Activated CD4-positive, alpha-beta memory T cell treated with anti-CD3 and anti-CD28 coated beads for 36 hours (primary cell): Measurements from ENCODE around the gene MED13L. TPM values are rescaled to one million over a fixed set of nuclear protein-coding genes. Genes with fewer than 3 reads are reported as not detected.
"Not testable (repeated sequence)": the region's sequence is repeated elsewhere in the genome, so short reads cannot be mapped to it uniquely, and the experiment has no call there.

Source experiments
- CTCF ChIA-PET: fragments of 350-600 bp; sonication (Branson Sonifier 250); formaldehyde crosslinking; loops from one replicate; lab custom pipeline; 2021; ENCODE audit warnings: antibody characterized with exemption, inconsistent platforms; lab: Charles Lee
- POLR2A ChIA-PET: fragments of 350-600 bp; sonication (Branson Sonifier 250); formaldehyde crosslinking; loops from one replicate; lab custom pipeline; 2021; ENCODE audit warnings: antibody characterized with exemption; lab: Charles Lee
- DNase-seq: peaks from one replicate; pipeline ENCODE4 v3.0.0-alpha.2; 2020
- H3K27ac Mint-ChIP-seq: one replicate; pipeline ENCODE4 v1.8.0; 2021; ENCODE audit warnings: mixed read lengths
- H3K27me3 Mint-ChIP-seq: one replicate; pipeline ENCODE4 v1.8.0; 2021; ENCODE audit warnings: mixed read lengths
- H3K36me3 Mint-ChIP-seq: one replicate; pipeline ENCODE4 v1.8.0; 2021; ENCODE audit warnings: mixed read lengths
- H3K4me1 Mint-ChIP-seq: one replicate; pipeline ENCODE4 v1.8.0; 2021; ENCODE audit warnings: low read depth, mixed read lengths
- H3K4me3 Mint-ChIP-seq: one replicate; pipeline ENCODE4 v1.8.0; 2021; ENCODE audit warnings: mild to moderate bottlenecking, mixed read lengths
- H3K9me3 Mint-ChIP-seq: one replicate; pipeline ENCODE4 v1.8.0; 2021; ENCODE audit warnings: mixed read lengths
- intact Hi-C: fragments of 100-400 bp; cut with micrococcal nuclease; formaldehyde crosslinking; loops from one replicate; pipeline ENCODE4 v1.15.1; 2023
- total RNA-seq, 2 experiments: library from RNA; stranded (reverse); gene quantifications; one replicate each; pipeline ENCODE4 v1.2.3, GENCODE V29; 2021

MED13L gene
- total RNA-seq, 2 experiments from 2014 or later, result 37.7 to 41.4 TPM

- no peaks in the 10 kb centered on the region for H3K36me3 Mint-ChIP-seq
- intact Hi-C loops, result no loop called here
- ChIA-PET CTCF (interaction anchor here (0.8 to 1.0 kb wide), 2 partner anchors 10 to 419 kb away, joined by 3 read pairs; no protein-coding TSS in a partner anchor), POLR2A (interaction anchor here (0.6 kb wide), 1 partner anchor 86 kb away, joined by 3 read pairs; no protein-coding TSS in a partner anchor)
- H3K27ac Mint-ChIP-seq, result no peak overlapping the region
- H3K4me1 Mint-ChIP-seq, result peaks cover 8% of the 10 kb centered on the region
- H3K4me3 Mint-ChIP-seq, result no peak overlapping the region
- no peaks in the 10 kb centered on the region for H3K27me3 Mint-ChIP-seq
- H3K9me3 Mint-ChIP-seq, result no peaks in the 10 kb centered on the region
- no peak for DNase-seq
Measured at GRCh38 chr12:116284396-116284795, 6.9 kb upstream of the MED13L start.

- POLR2A ChIA-PET, H3K27me3 Mint-ChIP-seq, H3K36me3 Mint-ChIP-seq, H3K4me1 Mint-ChIP-seq, DNase-seq, H3K9me3 Mint-ChIP-seq, H3K4me3 Mint-ChIP-seq, intact Hi-C loops, H3K27ac Mint-ChIP-seq: not testable (repeated sequence)
- CTCF ChIA-PET, result interaction anchor here (0.8 kb wide), 1 partner anchor 10 kb away, joined by 3 read pairs; no protein-coding TSS in a partner anchor
Measured at GRCh38 chr12:116283881-116284280, 6.4 kb upstream of the MED13L start.

GRCh38 chr12:116282371-116283286 lies 5.1 kb upstream of the MED13L start:
- no peak for DNase-seq
- Mint-ChIP-seq H3K36me3 (no peaks in the 10 kb centered on the region), H3K4me3 (peak overlapping the region; percentile 16), H3K9me3 (no peaks in the 10 kb centered on the region), H3K27me3 (no peaks in the 10 kb centered on the region), H3K4me1 (peaks cover 13% of the 10 kb centered on the region), H3K27ac (no peak overlapping the region)
- CTCF ChIA-PET, result interaction anchor here (0.6 to 0.9 kb wide), 3 partner anchors 76 to 285 kb away, joined by 3 to 4 read pairs (median 4); no protein-coding TSS in a partner anchor
- intact Hi-C loops, result no loop called here
- POLR2A ChIA-PET, result no interaction called here

- intact Hi-C loops, result no loop called here
- no peak overlapping the region for H3K4me3 Mint-ChIP-seq
- H3K36me3 Mint-ChIP-seq, result peaks cover 2% of the 10 kb centered on the region
- ChIA-PET POLR2A (no interaction called here), CTCF (interaction anchor here (1.0 kb wide), 1 partner anchor 363 kb away, joined by 4 read pairs; no protein-coding TSS in a partner anchor)
- no peaks in the 10 kb centered on the region for H3K9me3 Mint-ChIP-seq
- peaks cover 14% of the 10 kb centered on the region for H3K4me1 Mint-ChIP-seq
- H3K27me3 Mint-ChIP-seq, result no peaks in the 10 kb centered on the region
- no peak overlapping the region for H3K27ac Mint-ChIP-seq
- DNase-seq, result no peak
Measured at GRCh38 chr12:116280595-116281290, 3.2 kb upstream of the MED13L start.

GRCh38 chr12:116278667-116279066 lies 1.2 kb upstream of the MED13L start:
- POLR2A ChIA-PET, result no interaction called here
- H3K27me3 Mint-ChIP-seq, result no peaks in the 10 kb centered on the region

GRCh38 chr12:116278279-116278626 lies 760 bp upstream of the MED13L start:
- H3K4me3 Mint-ChIP-seq, result peak overlapping the region; percentile 79
- H3K27ac Mint-ChIP-seq, result peak overlapping the region; percentile 82
- H3K27me3 Mint-ChIP-seq, result no peaks in the 10 kb centered on the region
- DNase-seq, result no peak
- CTCF ChIA-PET, result interaction anchor here (0.6 to 1.4 kb wide), 5 partner anchors 42 to 322 kb away, joined by 3 to 9 read pairs (median 3); no protein-coding TSS in a partner anchor
- POLR2A ChIA-PET, result no interaction called here
- peaks cover 36% of the 10 kb centered on the region for H3K4me1 Mint-ChIP-seq
- H3K9me3 Mint-ChIP-seq, result no peaks in the 10 kb centered on the region
- intact Hi-C loops, result loop anchor here (5.0 to 10.0 kb wide), 5 partner anchors 136 to 539 kb away; partner anchors contain the start of genes RNFT2 and SPRING1
- H3K36me3 Mint-ChIP-seq, result peaks cover 2% of the 10 kb centered on the region

More at GRCh38 chr12:116278667-116279066, 1.2 kb upstream of the MED13L start:
- Mint-ChIP-seq H3K27ac (no peak overlapping the region), H3K9me3 (no peaks in the 10 kb centered on the region), H3K4me3 (peak overlapping the region; percentile 79), H3K36me3 (peaks cover 2% of the 10 kb centered on the region), H3K4me1 (peaks cover 32% of the 10 kb centered on the region)
- CTCF ChIA-PET, result interaction anchor here (0.7 to 1.4 kb wide), 4 partner anchors 43 to 321 kb away, joined by 3 to 9 read pairs (median 4); no protein-coding TSS in a partner anchor
- no peak for DNase-seq
- intact Hi-C loops, result loop anchor here (5.0 to 10.0 kb wide), 5 partner anchors 136 to 539 kb away; partner anchors contain the start of genes RNFT2 and SPRING1

GRCh38 chr12:116276652-116277466 lies 634 bp downstream of the MED13L start:
- DNase-seq, result peak; percentile 78
- no peaks in the 10 kb centered on the region for H3K9me3 Mint-ChIP-seq
- ChIA-PET CTCF (interaction anchor here (0.5 to 2.2 kb wide), 16 partner anchors 10 to 323 kb away, joined by 3 to 6 read pairs (median 4); no protein-coding TSS in a partner anchor), POLR2A (interaction anchor here (0.6 to 0.7 kb wide), 3 partner anchors 154 to 1160 kb away, joined by 4 read pairs; no protein-coding TSS in a partner anchor)
- peaks cover 32% of the 10 kb centered on the region for H3K4me1 Mint-ChIP-seq
- no peaks in the 10 kb centered on the region for H3K27me3 Mint-ChIP-seq
- intact Hi-C loops, result loop anchor here (1.0 to 10.0 kb wide), 8 partner anchors 48 to 540 kb away; partner anchors contain the start of genes MAP1LC3B2, RNFT2 and SPRING1
- H3K36me3 Mint-ChIP-seq, result peaks cover 3% of the 10 kb centered on the region
- H3K4me3 Mint-ChIP-seq, result peak overlapping the region; percentile 93
- H3K27ac Mint-ChIP-seq, result peak overlapping the region; percentile 86

- H3K27ac Mint-ChIP-seq, result no peak overlapping the region
- H3K36me3 Mint-ChIP-seq, result peaks cover 5% of the 10 kb centered on the region
- H3K4me3 Mint-ChIP-seq, result no peak overlapping the region
- H3K9me3 Mint-ChIP-seq, result no peaks in the 10 kb centered on the region
- POLR2A ChIA-PET, result no interaction called here
- intact Hi-C loops, result loop anchor here (5.0 to 10.0 kb wide), 5 partner anchors 132 to 543 kb away; partner anchors contain the start of genes RNFT2 and SPRING1
- CTCF ChIA-PET, result interaction anchor here (2.2 kb wide), 1 partner anchor 29 kb away, joined by 5 read pairs; no protein-coding TSS in a partner anchor
- no peaks in the 10 kb centered on the region for H3K27me3 Mint-ChIP-seq
- H3K4me1 Mint-ChIP-seq, result peaks cover 43% of the 10 kb centered on the region
- no peak for DNase-seq
Measured at GRCh38 chr12:116274551-116275375, 2.7 kb downstream of the MED13L start.

- Mint-ChIP-seq H3K4me1 (peaks cover 47% of the 10 kb centered on the region), H3K27ac (no peak overlapping the region), H3K9me3 (no peaks in the 10 kb centered on the region), H3K36me3 (peaks cover 5% of the 10 kb centered on the region), H3K27me3 (no peaks in the 10 kb centered on the region), H3K4me3 (no peak overlapping the region)
- no peak for DNase-seq
- ChIA-PET CTCF (no interaction called here), POLR2A (no interaction called here)
- intact Hi-C loops, result loop anchor here (10.0 kb wide), 1 partner anchor 461 kb away; the partner anchor contains the start of genes RNFT2 and SPRING1
Measured at GRCh38 chr12:116273813-116274550, 3.5 kb downstream of the MED13L start.

GRCh38 chr12:116267948-116268347 lies 9.5 kb downstream of the MED13L start:
- peaks cover 4% of the 10 kb centered on the region for H3K36me3 Mint-ChIP-seq
- intact Hi-C loops, result no loop called here
- no peak overlapping the region for H3K4me3 Mint-ChIP-seq
- H3K9me3 Mint-ChIP-seq, result no peaks in the 10 kb centered on the region
- H3K27me3 Mint-ChIP-seq, result no peaks in the 10 kb centered on the region
- DNase-seq, result no peak
- peaks cover 39% of the 10 kb centered on the region for H3K4me1 Mint-ChIP-seq
- POLR2A ChIA-PET, result no interaction called here
- CTCF ChIA-PET, result no interaction called here
- no peak overlapping the region for H3K27ac Mint-ChIP-seq
